Measurements from ENCODE around the gene BRPF1. TPM values are rescaled to one million over a fixed set of nuclear protein-coding genes. Genes with fewer than 3 reads are reported as not detected.

BRPF1 gene
- total and polyA plus RNA-seq, 2 donors (not counting 1 experiment from before 2014, with no cell fraction given): 24.4 to 36.5 TPM

- Histone ChIP-seq H3K27ac (ENCODE audit: low read length in 2 of 2) (no peak overlapping the region), H3K9me3 (ENCODE audit: control extremely low read depth in 1 of 3, control insufficient read depth in 2 of 3, insufficient read depth in 1 of 3, low read length in 2 of 3) (no peaks in the 10 kb centered on the region), H3K4me2 (replicated peaks; ENCODE audit: low read depth, low read length, poor library complexity, severe bottlenecking) (no peak overlapping the region), H3K36me3 (replicated peaks in 1 of 2; ENCODE audit: control extremely low read depth in 1 of 2, control insufficient read depth in 1 of 2, extremely low read depth in 1 of 2, insufficient read depth in 2 of 2, low read length in 1 of 2) (peaks cover 2 to 57% of the 10 kb centered on the region in 2 experiments), H3K79me2 (ENCODE audit: control insufficient read depth, insufficient read depth, low read length) (peaks cover 19% of the 10 kb centered on the region), H2AFZ (ENCODE audit: insufficient read depth, low read depth, low read length, poor library complexity, severe bottlenecking) (no peak overlapping the region), H3K9ac (ENCODE audit: low read length) (no peak overlapping the region), H4K20me1 (ENCODE audit: control insufficient read depth, insufficient read depth, low read length, poor library complexity, severe bottlenecking) (no peaks in the 10 kb centered on the region), H3K4me1 (ENCODE audit: control insufficient read depth in 2 of 2, insufficient read depth in 2 of 2, low read length in 2 of 2) (peaks cover 28 to 30% of the 10 kb centered on the region in 2 donors), H3K4me3 (ENCODE audit: control extremely low read depth in 1 of 5, extremely low read depth in 1 of 5, insufficient read depth in 1 of 5, low read depth in 2 of 5, low read length in 4 of 5) (no peak overlapping the region), H3K27me3 (replicated peaks in 1 of 4; ENCODE audit: control extremely low read depth in 1 of 4, control insufficient read depth in 3 of 4, insufficient read depth in 4 of 4, low read length in 3 of 4) (no peaks in the 10 kb centered on the region)
- intact Hi-C loops (cut with micrococcal nuclease): loop anchor here (5.0 kb wide), 1 partner anchor 242 kb away; the partner anchor contains the start of gene FANCD2
- H3K27me3 Mint-ChIP-seq: no peaks in the 10 kb centered on the region
- DNase-seq (no peak), ATAC-seq (ENCODE audit: low read depth) (no peak)
- peaks cover 33% of the 10 kb centered on the region for H3K4me1 Mint-ChIP-seq
- 100% methylated on average over 1 of the region's 4 CpGs for WGBS (ENCODE audit: insufficient coverage)
- no peak overlapping the region for H3K27ac Mint-ChIP-seq
- no peak overlapping the region for H3K4me3 Mint-ChIP-seq
- TF ChIP-seq EZH2 (IDR thresholded peaks at IDR 0.05; ENCODE audit: borderline replicate concordance, insufficient read depth, low read depth, low read length, poor library complexity, severe bottlenecking): no peak
- TF ChIP-seq, protein P1, sequence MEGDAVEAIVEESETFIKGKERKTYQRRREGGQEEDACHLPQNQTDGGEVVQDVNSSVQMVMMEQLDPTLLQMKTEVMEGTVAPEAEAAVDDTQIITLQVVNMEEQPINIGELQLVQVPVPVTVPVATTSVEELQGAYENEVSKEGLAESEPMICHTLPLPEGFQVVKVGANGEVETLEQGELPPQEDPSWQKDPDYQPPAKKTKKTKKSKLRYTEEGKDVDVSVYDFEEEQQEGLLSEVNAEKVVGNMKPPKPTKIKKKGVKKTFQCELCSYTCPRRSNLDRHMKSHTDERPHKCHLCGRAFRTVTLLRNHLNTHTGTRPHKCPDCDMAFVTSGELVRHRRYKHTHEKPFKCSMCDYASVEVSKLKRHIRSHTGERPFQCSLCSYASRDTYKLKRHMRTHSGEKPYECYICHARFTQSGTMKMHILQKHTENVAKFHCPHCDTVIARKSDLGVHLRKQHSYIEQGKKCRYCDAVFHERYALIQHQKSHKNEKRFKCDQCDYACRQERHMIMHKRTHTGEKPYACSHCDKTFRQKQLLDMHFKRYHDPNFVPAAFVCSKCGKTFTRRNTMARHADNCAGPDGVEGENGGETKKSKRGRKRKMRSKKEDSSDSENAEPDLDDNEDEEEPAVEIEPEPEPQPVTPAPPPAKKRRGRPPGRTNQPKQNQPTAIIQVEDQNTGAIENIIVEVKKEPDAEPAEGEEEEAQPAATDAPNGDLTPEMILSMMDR (IDR thresholded peaks at IDR 0.05): no peak
- ChIA-PET POLR2A (interaction anchor here (0.6 kb wide), 1 partner anchor 23 kb away, joined by 3 read pairs; no protein-coding TSS in a partner anchor), CTCF (interaction anchor here (1.2 kb wide), 1 partner anchor 148 kb away, joined by 3 read pairs; no protein-coding TSS in a partner anchor)
- H3K9me3 Mint-ChIP-seq (ENCODE audit: insufficient read depth): no peaks in the 10 kb centered on the region
Observed at GRCh38 chr3:9784965-9785364, 53.4 kb downstream of the BRPF1 start.

GRCh38 chr3:9785602-9786001, 54.1 kb downstream of the BRPF1 start:
- H3K4me1 Mint-ChIP-seq: peaks cover 31% of the 10 kb centered on the region
- Histone ChIP-seq H3K9ac (ENCODE audit: low read length) (no peak overlapping the region), H3K9me3 (ENCODE audit: control extremely low read depth in 1 of 3, control insufficient read depth in 2 of 3, insufficient read depth in 1 of 3, low read length in 2 of 3) (no peaks in the 10 kb centered on the region), H3K27me3 (replicated peaks in 1 of 4; ENCODE audit: control extremely low read depth in 1 of 4, control insufficient read depth in 3 of 4, insufficient read depth in 4 of 4, low read length in 3 of 4) (no peaks in the 10 kb centered on the region), H2AFZ (ENCODE audit: insufficient read depth, low read depth, low read length, poor library complexity, severe bottlenecking) (no peak overlapping the region), H3K4me3 (ENCODE audit: control extremely low read depth in 1 of 5, extremely low read depth in 1 of 5, insufficient read depth in 1 of 5, low read depth in 2 of 5, low read length in 4 of 5) (no peak overlapping the region), H3K36me3 (replicated peaks in 1 of 2; ENCODE audit: control extremely low read depth in 1 of 2, control insufficient read depth in 1 of 2, extremely low read depth in 1 of 2, insufficient read depth in 2 of 2, low read length in 1 of 2) (peaks cover 2 to 62% of the 10 kb centered on the region in 2 experiments), H3K4me2 (replicated peaks; ENCODE audit: low read depth, low read length, poor library complexity, severe bottlenecking) (no peak overlapping the region), H3K4me1 (ENCODE audit: control insufficient read depth in 2 of 2, insufficient read depth in 2 of 2, low read length in 2 of 2) (peaks cover 21 to 29% of the 10 kb centered on the region in 2 donors), H3K79me2 (ENCODE audit: control insufficient read depth, insufficient read depth, low read length) (peaks cover 23% of the 10 kb centered on the region), H3K27ac (ENCODE audit: low read length in 2 of 2) (no peak overlapping the region), H4K20me1 (ENCODE audit: control insufficient read depth, insufficient read depth, low read length, poor library complexity, severe bottlenecking) (no peaks in the 10 kb centered on the region)
- ATAC-seq (ENCODE audit: low read depth) (no peak), DNase-seq (no peak)
- no peak overlapping the region for H3K4me3 Mint-ChIP-seq
- POLR2A ChIA-PET: interaction anchor here (0.6 kb wide), 1 partner anchor 140 kb away, joined by 3 read pairs; no protein-coding TSS in a partner anchor
- 93% methylated on average over 6 of the region's 7 CpGs for WGBS (ENCODE audit: insufficient coverage)
- CTCF ChIA-PET: no interaction called here
- intact Hi-C loops (cut with micrococcal nuclease): no loop called here
- H3K27ac Mint-ChIP-seq: no peak overlapping the region
- no peaks in the 10 kb centered on the region for H3K27me3 Mint-ChIP-seq
- H3K9me3 Mint-ChIP-seq (ENCODE audit: insufficient read depth): no peaks in the 10 kb centered on the region
- no peak for TF ChIP-seq EZH2 (IDR thresholded peaks at IDR 0.05; ENCODE audit: borderline replicate concordance, insufficient read depth, low read depth, low read length, poor library complexity, severe bottlenecking)
- TF ChIP-seq, protein P1 (IDR thresholded peaks at IDR 0.05): no peak
